ENCODE results near the gene CASP8AP2.
"Not testable (repeated sequence)": the region's sequence is repeated elsewhere in the genome, so short reads cannot be mapped to it uniquely, and the experiment has no call there.

CASP8AP2 gene

DNA sequence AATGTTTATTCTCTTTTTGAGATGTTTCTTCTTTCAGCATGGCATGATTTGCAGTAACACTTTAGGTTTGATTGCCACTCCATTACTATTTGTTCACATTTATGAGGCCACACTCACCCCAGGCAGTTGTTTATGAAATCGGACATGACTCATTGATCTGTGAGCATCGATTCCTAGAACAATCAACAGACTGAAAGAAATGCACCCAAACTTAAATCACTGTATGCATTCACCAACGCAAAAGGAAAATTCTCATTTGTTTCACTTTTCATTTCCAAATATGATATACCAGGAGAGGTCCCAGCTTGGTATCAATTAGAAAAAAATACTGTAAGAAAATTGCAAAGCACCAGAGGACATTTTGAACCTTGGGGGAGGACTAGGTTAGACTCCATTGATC, 59.2 kb downstream of the CASP8AP2 start:
- DNase-seq, result no peak

DNA sequence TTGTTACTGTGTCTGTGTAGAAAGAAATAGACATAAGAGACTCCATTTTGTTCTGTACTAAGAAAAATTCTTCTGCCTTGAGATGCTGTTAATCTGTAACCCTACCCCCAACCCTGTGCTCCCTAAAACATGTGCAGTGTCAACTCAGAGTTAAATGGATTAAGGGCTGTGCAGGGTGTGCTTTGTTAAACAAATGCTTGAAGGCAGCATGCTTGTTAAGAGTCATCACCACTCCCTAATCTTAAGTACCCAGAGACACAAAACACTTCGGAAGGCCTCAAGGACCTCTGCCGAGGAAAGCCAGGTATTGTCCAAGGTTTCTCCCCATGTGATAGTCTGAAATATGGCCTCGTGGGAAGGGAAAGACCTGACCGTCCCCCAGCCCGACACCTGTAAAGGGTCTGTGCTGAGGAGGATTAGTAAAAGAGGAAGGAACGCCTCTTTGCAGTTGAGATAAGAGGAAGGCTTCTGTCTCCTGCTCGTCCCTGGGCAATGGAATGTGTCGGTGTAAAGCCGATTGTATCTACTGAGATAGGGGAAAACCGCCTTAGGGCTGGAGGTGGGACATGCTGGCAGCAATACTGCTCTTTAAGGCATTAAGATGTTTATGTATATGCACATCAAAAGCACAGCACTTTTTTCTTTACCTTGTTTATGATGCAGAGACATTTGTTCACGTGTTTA, 61.3 kb downstream of the CASP8AP2 start:
- not testable (repeated sequence) for DNase-seq

- not testable (repeated sequence) for DNase-seq
Observed at GRCh38 chr6:89892577-89892976, 62.9 kb downstream of the CASP8AP2 start.

DNA sequence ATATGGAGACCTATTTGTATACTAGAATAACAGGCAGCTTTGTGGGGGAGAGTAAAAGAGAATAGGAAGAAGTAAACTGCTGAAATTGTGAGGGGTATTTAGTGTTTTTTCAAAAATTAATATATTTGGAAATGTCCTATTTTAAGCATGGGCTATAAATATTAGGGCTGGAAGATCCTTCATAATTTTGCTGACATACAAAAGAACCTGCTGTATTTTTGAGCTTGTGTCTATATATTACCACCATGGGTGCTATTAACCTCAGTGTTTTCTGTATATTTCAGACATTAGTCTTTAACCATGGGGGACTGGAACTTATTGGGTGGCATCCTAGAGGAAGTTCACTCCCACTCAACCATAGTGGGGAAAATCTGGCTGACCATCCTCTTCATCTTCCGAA, 64.5 kb downstream of the CASP8AP2 start, which contains the start of gene GJA10:
TSS of gene GJA10 (plus strand) at position 301 of the 400 bp plus-strand sequence. CDS start at position 301, 0 bp downstream.
- no peak for DNase-seq

DNA sequence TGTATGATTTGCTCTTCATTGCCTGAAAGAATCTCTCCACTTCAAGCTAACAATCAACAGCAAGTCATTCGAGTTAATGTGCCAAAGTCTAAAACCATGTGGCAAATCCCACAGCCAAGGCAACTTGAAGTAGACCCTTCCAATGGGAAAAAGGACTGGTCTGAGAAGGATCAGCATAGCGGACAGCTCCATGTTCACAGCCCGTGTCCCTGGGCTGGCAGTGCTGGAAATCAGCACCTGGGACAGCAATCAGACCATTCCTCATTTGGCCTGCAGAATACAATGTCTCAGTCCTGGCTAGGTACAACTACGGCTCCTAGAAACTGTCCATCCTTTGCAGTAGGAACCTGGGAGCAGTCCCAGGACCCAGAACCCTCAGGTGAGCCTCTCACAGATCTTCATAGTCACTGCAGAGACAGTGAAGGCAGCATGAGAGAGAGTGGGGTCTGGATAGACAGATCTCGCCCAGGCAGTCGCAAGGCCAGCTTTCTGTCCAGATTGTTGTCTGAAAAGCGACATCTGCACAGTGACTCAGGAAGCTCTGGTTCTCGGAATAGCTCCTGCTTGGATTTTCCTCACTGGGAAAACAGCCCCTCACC, 65.7 kb downstream of the CASP8AP2 start:
- DNase-seq, result no peak

DNA sequence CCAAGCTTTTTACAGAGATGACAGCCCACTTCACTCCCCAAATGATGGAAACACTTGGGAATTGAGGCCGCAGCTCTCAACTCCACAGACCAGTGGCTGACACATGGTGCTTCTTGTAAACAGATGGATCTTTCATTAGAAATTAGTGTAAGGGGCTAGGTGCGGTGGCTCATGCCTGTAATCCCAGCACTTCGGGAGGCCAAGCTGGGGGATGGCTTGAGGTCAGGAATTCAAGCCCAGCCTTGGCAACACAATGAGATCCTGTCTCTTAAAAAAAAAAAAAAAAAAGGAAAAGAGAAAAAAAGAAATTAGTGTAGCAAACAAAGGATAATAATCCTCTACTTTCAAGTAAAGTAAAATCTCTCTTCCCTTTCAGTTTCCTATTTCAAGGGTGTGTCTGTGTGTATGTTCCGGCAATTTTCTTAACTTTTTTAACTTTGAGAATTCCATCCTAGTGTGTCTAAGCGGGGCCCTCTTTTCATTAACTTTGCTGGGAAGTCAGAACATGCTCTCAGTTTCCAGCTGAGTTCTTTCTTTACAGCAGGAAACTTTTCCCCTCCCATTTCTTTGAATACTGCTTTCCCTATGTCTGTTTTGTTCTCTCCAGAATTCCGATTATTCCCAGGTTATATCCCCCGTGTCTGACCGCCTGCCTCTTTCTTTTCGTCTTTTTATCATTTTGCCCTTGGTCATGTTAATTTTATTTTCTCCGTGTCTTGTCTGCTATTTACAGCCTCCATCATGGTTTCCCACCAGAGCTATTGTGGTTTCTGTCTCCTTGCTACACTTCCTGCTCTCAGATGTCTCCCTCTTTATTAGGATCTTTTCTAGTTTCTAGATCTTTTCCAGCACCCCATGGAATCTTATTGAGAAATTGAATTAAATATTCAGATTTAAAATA, 80.6 kb downstream of the CASP8AP2 start:
- DNase-seq, result not testable (repeated sequence)

DNA sequence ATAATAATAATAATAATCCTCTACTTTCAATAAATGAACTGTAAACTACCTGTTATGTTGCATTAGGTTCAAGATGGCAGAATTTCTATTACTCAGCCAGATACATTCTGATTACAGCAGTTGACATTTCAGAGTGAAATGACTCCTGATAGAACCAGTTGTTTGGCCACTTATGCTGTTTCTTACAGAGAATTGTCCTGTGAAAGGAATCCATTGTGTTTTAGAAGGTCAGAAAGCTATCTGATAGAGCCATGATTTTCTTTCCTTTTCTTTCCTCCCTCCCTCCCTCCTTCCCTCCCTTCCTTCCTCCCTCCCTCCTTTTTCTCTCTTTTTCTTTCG, 81.2 kb downstream of the CASP8AP2 start:
- no peak for DNase-seq

- no peak for DNase-seq
Observed at GRCh38 chr6:89916136-89916920, 86.6 kb downstream of the CASP8AP2 start.

DNA sequence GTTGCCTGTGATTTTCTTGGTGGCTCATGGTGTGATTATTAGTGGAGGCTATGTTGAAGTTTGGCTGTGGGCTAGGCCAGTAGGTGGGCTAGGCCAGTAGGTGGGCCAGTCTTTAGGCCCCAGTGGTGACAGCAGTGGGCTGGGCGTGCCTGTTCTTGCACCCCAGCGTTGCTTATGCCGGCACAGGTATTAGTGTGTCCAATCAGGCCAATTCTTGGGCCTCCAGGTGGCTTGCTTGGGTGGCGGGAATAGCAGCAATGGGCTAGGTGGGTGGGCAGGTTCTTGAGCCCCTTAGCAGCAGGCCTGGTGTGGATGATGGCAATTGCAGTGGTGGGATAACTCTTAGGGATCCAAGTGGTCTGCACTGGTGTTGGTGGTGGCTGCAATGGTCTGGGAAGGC, 87.5 kb downstream of the CASP8AP2 start:
- DNase-seq, result no peak

- no peak for DNase-seq
Observed at GRCh38 chr6:89917801-89918366, 88.2 kb downstream of the CASP8AP2 start.

Data from central memory CD4-positive, alpha-beta T cell (primary cell).